ENCODE results near the gene SND1.

SND1 gene

DNA sequence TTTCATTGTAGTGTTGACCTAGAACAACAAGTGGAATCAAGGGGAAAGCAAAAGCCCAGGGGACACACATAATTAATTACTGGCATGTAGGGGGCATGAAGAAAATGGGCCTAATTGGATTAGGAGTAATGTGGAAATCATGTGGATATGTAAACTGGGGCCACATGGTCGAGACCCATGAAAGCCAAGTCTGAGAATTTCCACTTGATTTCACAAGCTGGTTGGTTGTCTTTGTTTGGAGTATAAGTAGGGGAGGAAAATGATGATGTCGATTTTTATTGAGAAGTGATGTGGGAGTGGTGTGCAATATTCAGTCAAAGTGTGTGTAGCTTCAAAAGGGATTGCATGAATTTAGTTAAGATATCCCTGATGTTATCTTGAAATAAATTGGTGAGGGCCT, 247.4 kb downstream of the SND1 start:
- Histone ChIP-seq H3K9me2 (replicated peaks; ENCODE audit: insufficient read depth, low read length) (no peaks in the 10 kb centered on the region), H3K4me2 (ENCODE audit: low read depth, low read length) (no peak overlapping the region), H2AFZ (ENCODE audit: low read length) (no peak overlapping the region), H3K36me3 (replicated peaks; ENCODE audit: insufficient read depth, low read length) (no peaks in the 10 kb centered on the region), H3K4me3 (ENCODE audit: low read length) (no peak overlapping the region), H3F3A (ENCODE audit: insufficient read depth, low read length) (peaks cover 15% of the 10 kb centered on the region; the same call in 1 of the 2 replicates), H3K9ac (ENCODE audit: low read length) (no peak overlapping the region), H3K79me2 (ENCODE audit: low read length) (peaks cover 97% of the 10 kb centered on the region), H3K9me3 (replicated peaks; ENCODE audit: insufficient read depth, low read length) (no peaks in the 10 kb centered on the region), H3K4me1 (ENCODE audit: low read length) (peaks cover 34% of the 10 kb centered on the region), H3K27ac (ENCODE audit: low read length) (no peak overlapping the region), H4K20me1 (ENCODE audit: insufficient read depth, low read length) (peaks cover 27% of the 10 kb centered on the region), H3K27me3 (replicated peaks; ENCODE audit: insufficient read depth, low read length) (no peaks in the 10 kb centered on the region)
- TF ChIP-seq, protein P1, sequence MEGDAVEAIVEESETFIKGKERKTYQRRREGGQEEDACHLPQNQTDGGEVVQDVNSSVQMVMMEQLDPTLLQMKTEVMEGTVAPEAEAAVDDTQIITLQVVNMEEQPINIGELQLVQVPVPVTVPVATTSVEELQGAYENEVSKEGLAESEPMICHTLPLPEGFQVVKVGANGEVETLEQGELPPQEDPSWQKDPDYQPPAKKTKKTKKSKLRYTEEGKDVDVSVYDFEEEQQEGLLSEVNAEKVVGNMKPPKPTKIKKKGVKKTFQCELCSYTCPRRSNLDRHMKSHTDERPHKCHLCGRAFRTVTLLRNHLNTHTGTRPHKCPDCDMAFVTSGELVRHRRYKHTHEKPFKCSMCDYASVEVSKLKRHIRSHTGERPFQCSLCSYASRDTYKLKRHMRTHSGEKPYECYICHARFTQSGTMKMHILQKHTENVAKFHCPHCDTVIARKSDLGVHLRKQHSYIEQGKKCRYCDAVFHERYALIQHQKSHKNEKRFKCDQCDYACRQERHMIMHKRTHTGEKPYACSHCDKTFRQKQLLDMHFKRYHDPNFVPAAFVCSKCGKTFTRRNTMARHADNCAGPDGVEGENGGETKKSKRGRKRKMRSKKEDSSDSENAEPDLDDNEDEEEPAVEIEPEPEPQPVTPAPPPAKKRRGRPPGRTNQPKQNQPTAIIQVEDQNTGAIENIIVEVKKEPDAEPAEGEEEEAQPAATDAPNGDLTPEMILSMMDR (IDR thresholded peaks at IDR 0.05; ENCODE audit: low read length), result no peak
- TF ChIP-seq EZH2 (optimal IDR thresholded peaks at IDR 0.05; ENCODE audit: low read depth, low read length) (no peak), EZH2phosphoT487 (IDR thresholded peaks at IDR 0.05; ENCODE audit: low read length) (no peak)
- DNase-seq, result no peak

DNA sequence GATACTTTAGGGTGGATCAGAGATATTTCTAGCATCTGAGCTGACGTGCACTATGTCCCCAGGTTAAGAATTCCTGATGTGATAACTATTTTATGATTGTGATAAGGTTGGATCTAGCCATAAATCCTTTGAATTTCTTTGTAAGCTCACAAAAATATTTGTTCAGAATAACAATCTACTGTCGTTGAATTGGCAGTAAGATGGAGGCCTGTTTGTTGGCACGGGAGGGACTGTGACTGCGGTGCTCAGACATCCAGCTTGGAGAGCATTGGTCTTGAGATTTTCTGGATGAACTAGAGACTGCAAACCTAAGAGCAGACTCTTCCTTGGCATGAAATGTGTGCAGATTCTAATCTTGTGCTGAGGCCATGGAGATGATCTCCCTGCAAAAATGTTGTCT, 248.1 kb downstream of the SND1 start:
- Histone ChIP-seq H2AFZ (ENCODE audit: low read length) (no peak overlapping the region), H3K4me3 (ENCODE audit: low read length) (no peak overlapping the region), H3K4me1 (ENCODE audit: low read length) (peaks cover 34% of the 10 kb centered on the region), H3F3A (ENCODE audit: insufficient read depth, low read length) (peaks cover 15% of the 10 kb centered on the region; the same call in 1 of the 2 replicates), H3K9me3 (replicated peaks; ENCODE audit: insufficient read depth, low read length) (no peaks in the 10 kb centered on the region), H4K20me1 (ENCODE audit: insufficient read depth, low read length) (peaks cover 27% of the 10 kb centered on the region), H3K9me2 (replicated peaks; ENCODE audit: insufficient read depth, low read length) (no peaks in the 10 kb centered on the region), H3K27ac (ENCODE audit: low read length) (no peak overlapping the region), H3K9ac (ENCODE audit: low read length) (no peak overlapping the region), H3K36me3 (replicated peaks; ENCODE audit: insufficient read depth, low read length) (no peaks in the 10 kb centered on the region), H3K4me2 (ENCODE audit: low read depth, low read length) (peak overlapping the region; percentile 23; the same call in 1 of the 2 replicates), H3K27me3 (replicated peaks; ENCODE audit: insufficient read depth, low read length) (no peaks in the 10 kb centered on the region), H3K79me2 (ENCODE audit: low read length) (peaks cover 95% of the 10 kb centered on the region)
- DNase-seq, result no peak
- no peak for TF ChIP-seq EZH2 (optimal IDR thresholded peaks at IDR 0.05; ENCODE audit: low read depth, low read length)
- TF ChIP-seq, protein P1 (IDR thresholded peaks at IDR 0.05; ENCODE audit: low read length), result no peak
- no peak for TF ChIP-seq EZH2phosphoT487 (IDR thresholded peaks at IDR 0.05; ENCODE audit: low read length)

DNA sequence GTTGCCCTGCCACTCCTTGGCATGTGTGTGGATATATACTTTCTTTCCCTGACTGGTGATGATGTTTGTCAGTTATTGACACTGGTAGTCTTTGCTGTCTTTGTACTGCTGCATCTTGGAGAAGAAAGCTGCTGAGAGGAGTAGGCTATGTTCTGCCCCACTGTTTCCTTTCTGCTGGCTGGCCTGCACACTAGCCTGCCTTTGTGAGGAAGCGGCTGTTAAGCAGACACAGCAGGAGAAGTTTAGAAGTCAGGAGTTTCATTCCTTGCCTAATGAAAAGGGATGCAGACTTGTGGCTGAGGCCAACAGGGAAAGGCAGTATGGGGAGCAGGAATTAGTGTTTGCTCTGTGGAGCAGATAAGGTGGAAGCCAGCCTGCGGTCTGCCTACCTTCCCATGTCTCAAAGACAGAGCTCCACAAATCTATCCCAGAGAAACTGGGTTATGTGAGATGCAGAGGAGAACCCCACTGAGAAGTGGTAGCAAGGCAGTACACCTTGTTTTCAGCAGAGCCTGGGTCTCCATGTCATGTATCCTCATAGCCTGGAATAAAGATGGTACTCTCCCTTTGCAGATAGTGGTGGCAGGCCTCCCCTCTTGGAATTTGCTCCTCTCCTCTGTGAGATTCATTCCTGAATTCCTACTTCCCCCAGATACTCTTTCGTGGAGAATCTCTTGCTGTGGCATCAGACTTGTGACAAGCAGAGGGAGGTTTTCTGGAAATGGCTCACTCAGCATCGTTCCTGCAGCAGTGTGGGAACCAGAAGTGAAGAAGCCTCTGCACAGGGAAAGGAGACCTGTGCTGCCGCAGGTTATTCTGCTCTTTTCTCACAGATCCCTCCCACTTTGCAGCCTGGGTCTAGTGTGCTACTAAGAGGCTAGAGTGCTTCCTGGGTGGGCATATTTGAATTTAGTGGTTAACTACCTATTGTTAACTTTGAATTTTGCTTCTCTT, 249.0 kb downstream of the SND1 start:
- Histone ChIP-seq H3K9ac (ENCODE audit: low read length) (no peak overlapping the region), H3K4me2 (ENCODE audit: low read depth, low read length) (peak overlapping the region; percentile 23; the same call in 1 of the 2 replicates), H3K9me2 (replicated peaks; ENCODE audit: insufficient read depth, low read length) (no peaks in the 10 kb centered on the region), H3K27ac (ENCODE audit: low read length) (peak overlapping the region; percentile 24; the same call in 1 of the 2 replicates), H3K4me1 (ENCODE audit: low read length) (peaks cover 43% of the 10 kb centered on the region), H2AFZ (ENCODE audit: low read length) (no peak overlapping the region), H3K4me3 (ENCODE audit: low read length) (no peak overlapping the region), H3F3A (ENCODE audit: insufficient read depth, low read length) (peaks cover 15% of the 10 kb centered on the region; the same call in 1 of the 2 replicates), H4K20me1 (ENCODE audit: insufficient read depth, low read length) (peaks cover 30% of the 10 kb centered on the region), H3K79me2 (ENCODE audit: low read length) (peaks cover 92% of the 10 kb centered on the region), H3K36me3 (replicated peaks; ENCODE audit: insufficient read depth, low read length) (no peaks in the 10 kb centered on the region), H3K27me3 (replicated peaks; ENCODE audit: insufficient read depth, low read length) (no peaks in the 10 kb centered on the region), H3K9me3 (replicated peaks; ENCODE audit: insufficient read depth, low read length) (no peaks in the 10 kb centered on the region)
- no peak for DNase-seq
- TF ChIP-seq EZH2phosphoT487 (IDR thresholded peaks at IDR 0.05; ENCODE audit: low read length) (no peak), EZH2 (optimal IDR thresholded peaks at IDR 0.05; ENCODE audit: low read depth, low read length) (no peak)
- TF ChIP-seq, protein P1 (IDR thresholded peaks at IDR 0.05; ENCODE audit: low read length), result no peak

Data from MM.1S (cell line).